BJ (cell line): ENCODE measurements around the gene KIAA1191. TPM values are rescaled to one million over a fixed set of nuclear protein-coding genes. Genes with fewer than 3 reads are reported as not detected.

Source experiments
- CTCF ChIA-PET: fragments of 350-600 bp; formaldehyde crosslinking; extraction: SDS; loops from one replicate; lab custom pipeline; 2021; ENCODE audit warnings: antibody characterized with exemption, inconsistent platforms; lab: Yijun Ruan, JAX
- POLR2A ChIA-PET: fragments of 300-600 bp; sonication (Branson Sonifier 250); formaldehyde crosslinking; extraction: SDS; loops from one replicate; lab custom pipeline; 2021; ENCODE audit warnings: antibody characterized with exemption; lab: Charles Lee
- DNase-seq: peaks from one replicate; pipeline ENCODE4 v3.0.0-alpha.2; 2011; ENCODE audit warnings: low read depth
- H3K27me3 ChIP-seq: 2 replicates; pipeline ENCODE4 v1.6.0; 2011; ENCODE audit warnings: low read length; ENCODE audit not compliant: control insufficient read depth, insufficient read depth
- H3K36me3 ChIP-seq: 2 replicates; pipeline ENCODE4 v1.5.1; 2011; ENCODE audit warnings: low read length; ENCODE audit not compliant: control insufficient read depth, insufficient read depth
- H3K4me3 ChIP-seq: 2 replicates; pipeline ENCODE4 v1.5.1; 2011; ENCODE audit warnings: low read depth, mild to moderate bottlenecking, control low read depth, low read length
- CTCF ChIP-seq: IDR thresholded peaks from 2 replicates; pipeline ENCODE4 v1.5.1; 2011; ENCODE audit warnings: low read depth, mild to moderate bottlenecking, control low read depth, inconsistent platforms, low read length, moderate library complexity; ENCODE audit not compliant: insufficient read depth
- polyA plus RNA-seq: library from polyadenylated mRNA; depleted of rRNA; stranded (reverse); fragments of >200 nt; gene quantifications from 2 replicates; pipeline ENCODE4 v1.2.3, GENCODE V29; 2011

KIAA1191 gene
- polyA plus RNA-seq, 1 experiment: 171 TPM

- H3K4me3 ChIP-seq: no peak overlapping the region
- CTCF ChIA-PET: interaction anchor here (0.6 to 1.3 kb wide), 3 partner anchors 37 to 239 kb away, joined by 3 read pairs; partner anchors contain the start of gene TSPAN17
- peaks cover 10% of the 10 kb centered on the region for H3K36me3 ChIP-seq
- no peak for DNase-seq
- TF ChIP-seq CTCF: no peak
- POLR2A ChIA-PET: no interaction called here
- no peaks in the 10 kb centered on the region for H3K27me3 ChIP-seq
These were observed 46.1 kb upstream of the KIAA1191 start for GRCh38 chr5:176407456-176408251.

GRCh38 chr5:176406436-176407052, 45.0 kb upstream of the KIAA1191 start:
- ChIA-PET CTCF (interaction anchor here (0.7 to 1.3 kb wide), 3 partner anchors 9 to 240 kb away, joined by 3 read pairs; partner anchors contain the start of gene TSPAN17), POLR2A (no interaction called here)
- Histone ChIP-seq H3K4me3 (no peak overlapping the region), H3K36me3 (peaks cover 10% of the 10 kb centered on the region), H3K27me3 (no peaks in the 10 kb centered on the region)
- no peak for TF ChIP-seq CTCF
- DNase-seq: no peak

GRCh38 chr5:176405656-176406435, 44.3 kb upstream of the KIAA1191 start:
- peaks cover 10% of the 10 kb centered on the region for H3K36me3 ChIP-seq
- no peaks in the 10 kb centered on the region for H3K27me3 ChIP-seq
- no peak overlapping the region for H3K4me3 ChIP-seq
- POLR2A ChIA-PET: no interaction called here
- no peak for DNase-seq
- no peak for TF ChIP-seq CTCF
- CTCF ChIA-PET: interaction anchor here (0.7 to 1.3 kb wide), 3 partner anchors 10 to 241 kb away, joined by 3 read pairs; partner anchors contain the start of gene TSPAN17

- DNase-seq: no peak
- TF ChIP-seq CTCF: no peak
- ChIA-PET CTCF (no interaction called here), POLR2A (no interaction called here)
- H3K27me3 ChIP-seq: no peaks in the 10 kb centered on the region
- peaks cover 14% of the 10 kb centered on the region for H3K36me3 ChIP-seq
- no peak overlapping the region for H3K4me3 ChIP-seq
These were observed 40.0 kb upstream of the KIAA1191 start for GRCh38 chr5:176401281-176402205.
